MV-4-11 (cell line): ENCODE measurements around the gene POU2F1.

Source experiments
- DNase-seq: peaks from one replicate; lab custom pipeline; 2025; lab: John Stamatoyannopoulos, UW

POU2F1 gene

GRCh38 chr1:167469280-167469965 lies 248.7 kb downstream of the POU2F1 start:
- DNase-seq, result no peak

- no peak for DNase-seq
These were observed 250.9 kb downstream of the POU2F1 start for GRCh38 chr1:167471568-167471967.

- DNase-seq, result no peak
These were observed 252.3 kb downstream of the POU2F1 start for GRCh38 chr1:167472752-167473521.

GRCh38 chr1:167473761-167474160 lies 253.1 kb downstream of the POU2F1 start:
- DNase-seq, result no peak

GRCh38 chr1:167474191-167474641 lies 253.5 kb downstream of the POU2F1 start:
- no peak for DNase-seq

GRCh38 chr1:167476061-167476460 lies 255.4 kb downstream of the POU2F1 start:
- no peak for DNase-seq
